PFSK-1 (cell line): ENCODE results near the gene HK3.

Experiments
- FOXP2 ChIP-seq: optimal IDR thresholded peaks from 2 replicates; pipeline ENCODE3; 2011; ENCODE audit warnings: borderline replicate concordance, control low read depth, inconsistent platforms; ENCODE audit not compliant: insufficient read depth; ENCODE audit errors: extremely low read length, extremely low read depth
- POLR2AphosphoS5 ChIP-seq: IDR thresholded peaks from 2 replicates; pipeline ENCODE4 v1.6.1; 2012; ENCODE audit warnings: low read depth, mild to moderate bottlenecking, control low read depth, low read length, moderate library complexity
- SIN3A ChIP-seq: IDR thresholded peaks from 2 replicates; pipeline ENCODE4 v1.6.1; 2012; ENCODE audit warnings: mild to moderate bottlenecking, low read length, moderate library complexity, borderline replicate concordance; ENCODE audit not compliant: insufficient read depth
- TAF1 ChIP-seq: IDR thresholded peaks from 2 replicates; pipeline ENCODE4 v1.6.1; 2012; ENCODE audit warnings: low read length, control low read depth, borderline replicate concordance; ENCODE audit not compliant: insufficient read depth
- TF ChIP-seq, protein P1 (sequence below), 2 experiments: IDR thresholded peaks; 2 replicates each; pipeline versions ENCODE4 v1.6.1 to v1.8.0; 2011 to 2012; ENCODE audit warnings: low read depth in 2 of 2, low read length in 2 of 2, control low read depth in 1 of 2, inconsistent platforms in 1 of 2, mild to moderate bottlenecking in 1 of 2, moderate library complexity in 1 of 2; ENCODE audit not compliant: insufficient read depth in 1 of 2

Gene HK3

DNA sequence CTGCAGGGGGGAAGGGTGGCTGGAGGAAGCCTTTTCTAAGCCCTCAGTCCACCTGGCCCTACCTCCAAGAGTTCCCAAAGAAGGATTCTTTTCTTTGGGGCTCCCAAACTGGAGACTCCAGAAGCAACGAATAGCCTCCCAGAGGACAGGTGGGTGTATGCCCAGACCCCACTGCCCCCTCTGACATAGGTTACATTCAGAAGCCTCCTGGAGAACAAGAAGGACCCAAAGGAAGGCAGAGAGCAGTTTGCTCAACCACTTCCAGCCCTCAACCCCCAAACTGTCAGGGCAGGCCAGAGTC lies 10.3 kb downstream of the HK3 start:
- no peak for TF ChIP-seq SIN3A
- no peak for TF ChIP-seq TAF1
- no peak for TF ChIP-seq POLR2AphosphoS5
- no peak for TF ChIP-seq FOXP2
- TF ChIP-seq, protein P1, sequence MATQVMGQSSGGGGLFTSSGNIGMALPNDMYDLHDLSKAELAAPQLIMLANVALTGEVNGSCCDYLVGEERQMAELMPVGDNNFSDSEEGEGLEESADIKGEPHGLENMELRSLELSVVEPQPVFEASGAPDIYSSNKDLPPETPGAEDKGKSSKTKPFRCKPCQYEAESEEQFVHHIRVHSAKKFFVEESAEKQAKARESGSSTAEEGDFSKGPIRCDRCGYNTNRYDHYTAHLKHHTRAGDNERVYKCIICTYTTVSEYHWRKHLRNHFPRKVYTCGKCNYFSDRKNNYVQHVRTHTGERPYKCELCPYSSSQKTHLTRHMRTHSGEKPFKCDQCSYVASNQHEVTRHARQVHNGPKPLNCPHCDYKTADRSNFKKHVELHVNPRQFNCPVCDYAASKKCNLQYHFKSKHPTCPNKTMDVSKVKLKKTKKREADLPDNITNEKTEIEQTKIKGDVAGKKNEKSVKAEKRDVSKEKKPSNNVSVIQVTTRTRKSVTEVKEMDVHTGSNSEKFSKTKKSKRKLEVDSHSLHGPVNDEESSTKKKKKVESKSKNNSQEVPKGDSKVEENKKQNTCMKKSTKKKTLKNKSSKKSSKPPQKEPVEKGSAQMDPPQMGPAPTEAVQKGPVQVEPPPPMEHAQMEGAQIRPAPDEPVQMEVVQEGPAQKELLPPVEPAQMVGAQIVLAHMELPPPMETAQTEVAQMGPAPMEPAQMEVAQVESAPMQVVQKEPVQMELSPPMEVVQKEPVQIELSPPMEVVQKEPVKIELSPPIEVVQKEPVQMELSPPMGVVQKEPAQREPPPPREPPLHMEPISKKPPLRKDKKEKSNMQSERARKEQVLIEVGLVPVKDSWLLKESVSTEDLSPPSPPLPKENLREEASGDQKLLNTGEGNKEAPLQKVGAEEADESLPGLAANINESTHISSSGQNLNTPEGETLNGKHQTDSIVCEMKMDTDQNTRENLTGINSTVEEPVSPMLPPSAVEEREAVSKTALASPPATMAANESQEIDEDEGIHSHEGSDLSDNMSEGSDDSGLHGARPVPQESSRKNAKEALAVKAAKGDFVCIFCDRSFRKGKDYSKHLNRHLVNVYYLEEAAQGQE (IDR thresholded peaks at IDR 0.05; ENCODE audit: insufficient read depth in 1 of 2, low read depth in 2 of 2, low read length in 2 of 2), result no peak

DNA sequence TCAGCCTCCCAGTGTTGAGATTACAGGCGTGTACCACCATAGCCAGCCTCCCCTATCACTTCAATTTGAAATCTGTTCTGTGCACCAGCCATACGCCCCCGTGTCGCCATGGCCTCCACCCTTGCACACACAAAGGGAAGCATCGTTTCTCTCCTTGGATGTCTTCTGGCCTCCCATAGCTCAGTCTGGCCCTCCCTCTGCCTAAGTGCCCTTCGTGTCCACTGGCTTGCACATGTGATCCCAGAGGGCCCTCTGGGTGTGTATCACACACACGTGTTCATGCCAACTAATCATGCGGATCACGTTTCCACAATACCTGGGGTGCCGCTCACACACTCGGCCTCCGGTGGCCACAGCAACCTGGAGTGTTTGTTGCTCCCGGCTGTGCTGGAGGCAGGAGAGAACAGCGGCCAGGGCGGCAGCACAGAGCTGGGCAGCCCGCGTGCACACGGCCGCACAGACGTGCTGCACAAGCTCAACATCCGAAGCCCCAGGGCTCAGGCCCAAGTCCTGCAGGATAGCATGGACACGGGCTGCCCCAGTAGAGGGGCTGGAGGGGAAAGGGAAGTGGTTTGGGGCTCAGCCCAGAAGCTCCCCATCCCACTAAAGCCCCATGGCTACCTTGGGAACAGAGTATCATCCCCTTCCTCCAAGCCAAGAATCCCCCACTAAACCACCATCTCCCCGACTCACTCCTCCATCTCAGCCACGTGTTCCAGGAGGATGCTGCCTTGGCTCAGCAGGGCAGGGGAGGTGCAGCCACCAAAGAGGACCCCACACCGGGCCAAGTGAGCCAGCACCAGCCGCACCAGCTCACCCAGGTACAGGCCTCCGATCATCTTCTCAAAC lies 10.9 kb downstream of the HK3 start:
- TF ChIP-seq SIN3A (no peak), POLR2AphosphoS5 (no peak), FOXP2 (no peak), TAF1 (no peak)
- TF ChIP-seq, protein P1 (IDR thresholded peaks at IDR 0.05; ENCODE audit: insufficient read depth in 1 of 2, low read depth in 2 of 2, low read length in 2 of 2), result no peak

DNA sequence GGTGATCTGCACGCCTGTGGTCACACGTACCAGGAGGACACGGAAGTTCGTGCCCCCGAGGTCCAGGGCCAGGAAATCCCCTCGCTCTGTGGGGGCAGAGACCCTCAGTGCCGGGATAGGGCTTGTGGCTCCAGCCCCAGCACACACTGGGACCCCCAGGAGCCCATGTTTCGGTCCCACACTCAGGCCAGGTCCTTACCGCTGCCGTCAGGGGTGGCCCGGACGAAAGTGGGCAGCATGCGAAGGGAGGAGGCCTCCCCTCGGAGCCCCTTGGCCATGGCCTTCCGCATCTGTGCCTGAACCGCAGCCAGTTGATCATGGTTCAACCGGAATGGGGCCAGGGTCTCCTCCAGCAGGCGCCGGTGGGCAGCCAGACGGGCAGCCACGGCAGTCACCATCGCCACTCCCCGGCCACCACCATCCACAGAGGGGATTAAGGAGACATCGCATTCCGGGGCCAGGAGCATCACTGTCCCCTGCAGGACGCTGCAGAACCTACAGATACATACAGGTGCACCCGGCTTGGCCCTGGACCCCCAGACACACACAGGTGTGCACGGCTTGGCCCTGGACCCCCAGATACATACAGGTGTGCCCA lies 11.8 kb downstream of the HK3 start:
- TF ChIP-seq TAF1 (no peak), FOXP2 (no peak), POLR2AphosphoS5 (no peak), SIN3A (no peak)
- TF ChIP-seq, protein P1 (IDR thresholded peaks at IDR 0.05; ENCODE audit: insufficient read depth in 1 of 2, low read depth in 2 of 2, low read length in 2 of 2), result no peak

DNA sequence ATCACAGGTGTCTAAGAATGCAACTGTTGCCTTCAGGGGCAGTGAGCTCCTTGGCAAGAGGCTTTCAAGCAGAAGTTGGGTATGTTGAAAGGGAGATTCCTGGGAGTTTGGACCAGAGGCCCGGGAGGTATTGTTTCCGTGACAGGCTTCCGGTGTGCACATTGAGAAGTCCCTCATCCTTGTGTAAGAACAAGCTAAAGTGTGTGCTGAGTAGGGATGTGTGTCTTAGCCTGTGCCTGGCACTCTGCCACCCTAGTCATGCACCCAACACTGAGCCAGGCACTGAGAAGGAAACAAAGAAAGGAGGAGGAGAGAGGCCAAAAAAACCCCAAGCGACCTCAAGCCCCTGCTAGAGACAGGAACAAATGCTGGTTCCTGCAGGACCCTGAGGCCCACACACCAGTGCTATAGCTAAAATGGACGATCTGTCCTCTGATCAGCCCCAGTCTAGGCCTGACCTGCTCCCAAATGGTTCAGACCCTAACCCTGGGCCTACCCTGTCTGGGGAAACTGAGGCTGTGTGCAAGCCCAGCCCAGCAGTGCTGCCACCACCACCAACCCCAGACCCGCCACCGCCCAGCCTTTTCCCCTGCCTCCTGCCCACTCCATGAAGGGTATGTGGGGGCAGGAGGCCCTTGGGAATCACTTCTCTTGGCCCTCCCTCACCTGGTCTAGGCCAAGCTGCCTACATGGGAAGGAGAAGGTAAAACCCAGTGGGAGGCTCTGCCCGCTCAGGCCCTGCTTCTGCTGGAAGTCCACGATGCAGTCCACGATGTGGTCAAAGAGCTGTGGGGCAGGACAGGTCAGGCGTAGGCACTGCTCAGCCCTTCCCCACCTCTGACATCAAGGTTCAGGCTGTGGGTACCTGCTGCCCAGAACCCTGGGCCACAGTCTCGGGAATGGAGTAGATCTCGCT lies 12.6 kb downstream of the HK3 start:
- TF ChIP-seq FOXP2, result no peak
- no peak for TF ChIP-seq POLR2AphosphoS5
- TF ChIP-seq TAF1, result no peak
- TF ChIP-seq, protein P1 (IDR thresholded peaks at IDR 0.05; ENCODE audit: insufficient read depth in 1 of 2, low read depth in 2 of 2, low read length in 2 of 2), result no peak
- TF ChIP-seq SIN3A, result no peak
